Esophagus muscularis mucosa (tissue), 2 donors: ENCODE results near the gene EPB42.
"Not testable (repeated sequence)": the region's sequence is repeated elsewhere in the genome, so short reads cannot be mapped to it uniquely, and the experiment has no call there.

Experiments
- POLR2A ChIP-seq: fragments of 450-650 bp; IDR thresholded peaks from one replicate; pipeline ENCODE4 v1.6.1; 2017; ENCODE audit warnings: antibody characterized with exemption, moderate library complexity, mild to moderate bottlenecking, low read depth
- POLR2AphosphoS5 ChIP-seq, 2 donors: sonication (generic); formaldehyde crosslinking; IDR thresholded peaks; one replicate each; pipeline ENCODE4 v1.6.1; 2017; ENCODE audit warnings: antibody characterized with exemption in 2 of 2

DNA sequence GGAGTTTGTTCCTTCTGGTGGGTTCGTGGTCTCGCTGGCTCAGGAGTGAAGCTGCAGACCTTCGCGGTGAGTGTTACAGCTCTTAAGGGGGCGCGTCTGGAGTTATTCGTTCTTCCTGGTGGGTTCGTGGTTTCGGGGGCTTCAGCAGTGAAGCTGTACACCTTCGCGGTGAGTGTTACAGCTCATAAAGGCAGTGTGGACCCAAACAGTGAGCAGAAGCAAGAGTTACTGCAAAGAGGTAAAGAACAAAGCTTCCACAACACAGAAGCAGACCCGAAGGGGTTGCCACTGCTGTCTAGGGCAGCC lies 5.1 kb upstream of the EPB42 start:
- not testable (repeated sequence) for TF ChIP-seq POLR2A; POLR2AphosphoS5 (IDR thresholded peaks at IDR 0.05)
